GM23338 (cell line): ENCODE measurements around the gene ADCY7. TPM values are rescaled to one million over a fixed set of nuclear protein-coding genes. Genes with fewer than 3 reads are reported as not detected.

ENCODE experiments used
- ATAC-seq: fragments of 200-7000 bp; cut with Tn5 transposase; 3 replicates; pipeline ENCODE4 v1.9.1; 2020
- DNase-seq: peaks from one replicate; pipeline ENCODE4 v3.0.0-alpha.2; 2015; ENCODE audit warnings: low spot score
- H2AFZ ChIP-seq: fragments of 200-600 bp; sonication (generic); 2 replicates; pipeline ENCODE4 v1.8.0; 2016; ENCODE audit warnings: antibody characterized with exemption, mild to moderate bottlenecking, moderate library complexity
- H3F3A ChIP-seq: fragments of 200-600 bp; sonication (generic); replicated peaks from 2 replicates; pipeline ENCODE4 v1.8.0; 2017; ENCODE audit warnings: antibody characterized with exemption, mixed run types, low read depth
- H3K27ac ChIP-seq: fragments of 200-600 bp; sonication (generic); 2 replicates; pipeline ENCODE4 v1.6.1; 2016; ENCODE audit warnings: low read depth
- H3K27me3 ChIP-seq: fragments of 200-600 bp; sonication (generic); 2 replicates; pipeline ENCODE4 v1.8.0; 2016; ENCODE audit warnings: mild to moderate bottlenecking, mixed run types, moderate library complexity; ENCODE audit not compliant: insufficient read depth
- H3K36me3 ChIP-seq: fragments of 200-600 bp; sonication (generic); 2 replicates; pipeline ENCODE4 v1.8.0; 2016; ENCODE audit warnings: mild to moderate bottlenecking; ENCODE audit not compliant: insufficient read depth
- H3K4me1 ChIP-seq: fragments of 200-600 bp; sonication (generic); 2 replicates; pipeline ENCODE4 v1.8.0; 2016; ENCODE audit warnings: mild to moderate bottlenecking, moderate library complexity; ENCODE audit not compliant: insufficient read depth
- H3K4me2 ChIP-seq: fragments of 200-600 bp; sonication (generic); 2 replicates; pipeline ENCODE4 v1.7.1; 2017; ENCODE audit warnings: mixed run types
- H3K4me3 ChIP-seq: fragments of 200-600 bp; sonication (generic); 2 replicates; pipeline ENCODE4 v1.6.1; 2016; ENCODE audit warnings: mixed run types
- H3K79me2 ChIP-seq: fragments of 200-600 bp; sonication (generic); replicated peaks from 2 replicates; pipeline ENCODE4 v1.8.0; 2017; ENCODE audit warnings: mild to moderate bottlenecking; ENCODE audit not compliant: insufficient read depth
- H3K9me2 ChIP-seq: fragments of 200-600 bp; sonication (generic); 2 replicates; pipeline ENCODE4 v1.8.0; 2017; ENCODE audit not compliant: insufficient read depth
- H4K20me1 ChIP-seq: fragments of 200-600 bp; sonication (generic); replicated peaks from 2 replicates; pipeline ENCODE4 v1.8.0; 2017; ENCODE audit warnings: mild to moderate bottlenecking; ENCODE audit not compliant: insufficient read depth
- H3K27ac Mint-ChIP-seq: 2 replicates; pipeline ENCODE4 v1.8.0; 2020; ENCODE audit warnings: inconsistent platforms, mild to moderate bottlenecking, moderate library complexity, mixed read lengths
- H3K27me3 Mint-ChIP-seq: 3 replicates; pipeline ENCODE4 v1.8.0; 2022; ENCODE audit warnings: low read depth, mild to moderate bottlenecking, moderate library complexity, mixed read lengths, inconsistent platforms; ENCODE audit not compliant: insufficient read depth, poor library complexity
- H3K36me3 Mint-ChIP-seq: 3 replicates; pipeline ENCODE4 v1.8.0; 2021; ENCODE audit warnings: low read depth, mild to moderate bottlenecking, inconsistent platforms, moderate library complexity, mixed read lengths
- H3K4me1 Mint-ChIP-seq: 3 replicates; pipeline ENCODE4 v1.8.0; 2020; ENCODE audit warnings: mild to moderate bottlenecking, inconsistent platforms, mixed read lengths
- H3K4me3 Mint-ChIP-seq: 3 replicates; pipeline ENCODE4 v1.8.0; 2021; ENCODE audit warnings: moderate library complexity, mild to moderate bottlenecking, inconsistent platforms, mixed read lengths
- H3K9me3 Mint-ChIP-seq: 3 replicates; pipeline ENCODE4 v1.8.0; 2020; ENCODE audit warnings: moderate library complexity, mild to moderate bottlenecking, inconsistent platforms, mixed read lengths
- CREB1 ChIP-seq: fragments of 250-450 bp; sonication (Bioruptor Pico); IDR thresholded peaks from 2 replicates; pipeline ENCODE4 v1.5.0; 2020; ENCODE audit warnings: low read depth, mild to moderate bottlenecking, moderate library complexity
- CTCF ChIP-seq, 2 experiments: fragments of 200-600 bp in 1 of 2; sonication (generic) in 1 of 2; conservative IDR thresholded peaks; 2 replicates each; pipeline versions ENCODE4 v1.5.1 to v1.6.1; 2016 to 2017; ENCODE audit warnings: antibody characterized with exemption in 2 of 2, low read depth in 2 of 2, mild to moderate bottlenecking in 2 of 2, moderate library complexity in 1 of 2
- ETS1 ChIP-seq: IDR thresholded peaks from 2 replicates; pipeline ENCODE4 v1.6.1; 2016; ENCODE audit warnings: antibody characterized with exemption
- EZH2 ChIP-seq: fragments of 200-600 bp; sonication (generic); IDR thresholded peaks from one replicate; pipeline ENCODE4 v1.8.0; 2017; ENCODE audit warnings: antibody characterized with exemption, mild to moderate bottlenecking, low read depth; ENCODE audit not compliant: unreplicated experiment
- EZH2phosphoT487 ChIP-seq: fragments of 200-600 bp; sonication (generic); IDR thresholded peaks from one replicate; pipeline ENCODE4 v1.8.1; 2018; ENCODE audit warnings: antibody characterized with exemption; ENCODE audit not compliant: unreplicated experiment
- JUNB ChIP-seq: IDR thresholded peaks from one replicate; pipeline ENCODE4 v1.6.1; 2016; ENCODE audit warnings: antibody characterized with exemption; ENCODE audit not compliant: unreplicated experiment
- NANOG ChIP-seq: IDR thresholded peaks from 2 replicates; pipeline ENCODE4 v1.6.1; 2016; ENCODE audit warnings: antibody characterized with exemption, borderline replicate concordance
- POLR2AphosphoS5 ChIP-seq: IDR thresholded peaks from 2 replicates; pipeline ENCODE4 v1.6.1; 2016; ENCODE audit warnings: antibody characterized with exemption, low read depth
- REST ChIP-seq: IDR thresholded peaks from one replicate; pipeline ENCODE4 v1.6.1; 2018; ENCODE audit warnings: antibody characterized with exemption; ENCODE audit not compliant: unreplicated experiment
- STAT1 ChIP-seq: IDR thresholded peaks from one replicate; pipeline ENCODE4 v1.6.1; 2016; ENCODE audit warnings: antibody characterized with exemption; ENCODE audit not compliant: unreplicated experiment
- ZNF114 ChIP-seq: fragments of 250-450 bp; sonication (Bioruptor Pico); IDR thresholded peaks from 2 replicates; pipeline ENCODE4 v1.5.0; 2020; ENCODE audit warnings: mild to moderate bottlenecking, moderate library complexity
- ZNF331 ChIP-seq: fragments of 250-450 bp; sonication (Bioruptor Pico); IDR thresholded peaks from 2 replicates; pipeline ENCODE4 v1.5.0; 2020; ENCODE audit warnings: low read depth, mild to moderate bottlenecking, moderate library complexity
- ZNF462 ChIP-seq: fragments of 250-450 bp; sonication (Bioruptor Pico); IDR thresholded peaks from 2 replicates; pipeline ENCODE4 v1.5.0; 2020; ENCODE audit warnings: mild to moderate bottlenecking, moderate library complexity
- polyA plus RNA-seq: library from polyadenylated mRNA; unstranded; fragments of >200 nt; fragmentation: Nextera tagmentation; extraction: Ambion mirVana; gene quantifications from 2 replicates; pipeline ENCODE4 v1.2.1, GENCODE V29; 2016
- total RNA-seq: library from RNA; depleted of rRNA; stranded (reverse); fragments of >200 nt; shearing (Covaris generic); gene quantifications from 2 replicates; pipeline ENCODE4 v1.2.3, GENCODE V29; 2014

ADCY7 gene
- total and polyA plus RNA-seq, 2 experiments from 2014 or later: 2.4 to 10.5 TPM

GRCh38 chr16:50261707-50262235, 4.6 kb upstream of the ADCY7 start:
- no peak overlapping the region for H3K4me3 ChIP-seq
- no peaks in the 10 kb centered on the region for H3F3A ChIP-seq
- Mint-ChIP-seq H3K36me3 (no peaks in the 10 kb centered on the region), H3K9me3 (no peaks in the 10 kb centered on the region), H3K4me3 (no peak overlapping the region), H3K4me1 (peaks cover 14% of the 10 kb centered on the region), H3K27me3 (peaks cover 11% of the 10 kb centered on the region), H3K27ac (no peak overlapping the region)
- DNase-seq: no peak
- H3K27me3 ChIP-seq: no peaks in the 10 kb centered on the region
- H3K4me1 ChIP-seq: peaks cover 4% of the 10 kb centered on the region; the same call in 1 of the 2 replicates
- ATAC-seq: no peak
- H2AFZ ChIP-seq: no peak overlapping the region
- no peak overlapping the region for H3K27ac ChIP-seq
- no peaks in the 10 kb centered on the region for H3K36me3 ChIP-seq
- H3K9me2 ChIP-seq: no peaks in the 10 kb centered on the region
- TF ChIP-seq CTCF (conservative IDR thresholded peaks at IDR 0.05; ENCODE audit: low read depth in 2 of 2) (no peak), JUNB (no peak), CREB1 (no peak), STAT1 (no peak), ETS1 (no peak), ZNF114 (CRISPR knock-in tag) (no peak), NANOG (no peak), ZNF462 (CRISPR knock-in tag) (no peak), REST (no peak), EZH2 (no peak), EZH2phosphoT487 (no peak), ZNF331 (CRISPR knock-in tag) (no peak), POLR2AphosphoS5 (no peak)
- H4K20me1 ChIP-seq: no peaks in the 10 kb centered on the region
- H3K79me2 ChIP-seq: no peaks in the 10 kb centered on the region
- H3K4me2 ChIP-seq: no peak overlapping the region
